K562 (cell line): Measurements from ENCODE around the gene TCEANC2. TPM values are rescaled to one million over a fixed set of nuclear protein-coding genes. Genes with fewer than 3 reads are reported as not detected.
A peak's percentile ranks its signal among the peaks of the same experiment; 100 is the strongest.

Experiments
- ATAC-seq: fragments of 200-7000 bp; cut with Tn5 transposase; 3 replicates; pipeline ENCODE4 v1.9.1; 2020; ENCODE audit warnings: moderate library complexity
- BruUV-seq: library from RNA; stranded (reverse); fragments of 400-500 nt; replicated peaks from 2 replicates; lab custom pipeline; 2021; lab: Mats Ljungman, UMichigan
- CTCF ChIA-PET: fragments of 300-600 bp; formaldehyde crosslinking; extraction: SDS; loops from one replicate; lab custom pipeline; 2021; ENCODE audit warnings: low intra/inter-chr PET ratio; lab: Yijun Ruan, JAX
- POLR2A ChIA-PET: fragments of 300-600, 350-650 bp; sonication (Branson Sonifier 250); formaldehyde crosslinking; extraction: SDS; loops from one replicate; lab custom pipeline; 2021; ENCODE audit warnings: antibody characterized with exemption, inconsistent platforms; lab: Yijun Ruan, JAX
- DNase-seq, 4 experiments: peaks; one replicate each; pipeline versions ENCODE4 v3.0.0 to v3.0.0-alpha.2; 2011 to 2018; ENCODE audit warnings: low spot score in 3 of 4, mixed read lengths in 3 of 4; ENCODE audit errors: extremely low read depth in 1 of 4
- FAIRE-seq: peaks from 2 replicates; lab custom pipeline; 2011; peaks lifted over from hg19 to GRCh38; lab: Jason Lieb, UNC
- H2AFZ ChIP-seq: 2 replicates; pipeline ENCODE4 v1.6.0; 2011; ENCODE audit warnings: low read depth, low read length, control low read depth, inconsistent platforms
- H3K27ac ChIP-seq: fragments of 200-600 bp; 3 replicates; pipeline ENCODE4 v1.8.0; 2011; ENCODE audit warnings: low read depth, mild to moderate bottlenecking, control low read depth, inconsistent platforms, low read length, moderate library complexity, mixed read lengths; ENCODE audit errors: extremely low read depth
- H3K27me3 ChIP-seq, 2 experiments: fragments of 300-600 bp in 1 of 2; 2 replicates in 1 of 2; 3 replicates in 1 of 2; pipeline versions ENCODE4 v1.6.0 to v1.8.0; 2011; ENCODE audit warnings: inconsistent platforms in 2 of 2, low read length in 2 of 2, mild to moderate bottlenecking in 1 of 2, mixed read lengths in 1 of 2, moderate library complexity in 1 of 2; ENCODE audit not compliant: control insufficient read depth in 2 of 2, insufficient read depth in 2 of 2
- H3K36me3 ChIP-seq: fragments of 300-600 bp; 3 replicates; pipeline ENCODE4 v1.8.0; 2011; ENCODE audit warnings: mild to moderate bottlenecking, low read length, inconsistent platforms; ENCODE audit not compliant: control insufficient read depth, insufficient read depth
- H3K4me1 ChIP-seq, 2 experiments: fragments of 200-600 bp in 1 of 2; replicated peaks in 1 of 2; 2 replicates in 1 of 2; 3 replicates in 1 of 2; pipeline versions ENCODE4 v1.5.1 to v1.8.0; 2011; ENCODE audit warnings: inconsistent platforms in 2 of 2, low read length in 2 of 2, mild to moderate bottlenecking in 1 of 2, mixed read lengths in 1 of 2, moderate library complexity in 1 of 2; ENCODE audit not compliant: control insufficient read depth in 2 of 2, insufficient read depth in 2 of 2
- H3K4me2 ChIP-seq: 2 replicates; pipeline ENCODE4 v1.6.1; 2011; ENCODE audit warnings: low read length, control low read depth, inconsistent platforms, mixed read lengths; ENCODE audit not compliant: insufficient read depth
- H3K4me3 ChIP-seq: fragments of 200-600 bp; sonication (generic), shearing (Covaris generic); 2 replicates; pipeline ENCODE4 v1.5.1; 2016; ENCODE audit warnings: control low read depth, inconsistent platforms
- H3K79me2 ChIP-seq: fragments of 200-600 bp; 3 replicates; pipeline ENCODE4 v1.8.0; 2011; ENCODE audit warnings: low read length, inconsistent platforms; ENCODE audit not compliant: control insufficient read depth, insufficient read depth
- H3K9ac ChIP-seq, 2 experiments: 2 replicates each; pipeline versions ENCODE4 v1.6.0 to v1.6.1; 2011; ENCODE audit warnings: low read depth in 2 of 2, low read length in 2 of 2, control low read depth in 1 of 2, inconsistent platforms in 1 of 2, mild to moderate bottlenecking in 1 of 2, mixed read lengths in 1 of 2; ENCODE audit not compliant: insufficient read depth in 1 of 2
- H3K9me1 ChIP-seq: one replicate; pipeline ENCODE4 v1.6.0; 2011; ENCODE audit warnings: inconsistent platforms, mild to moderate bottlenecking, low read length, moderate library complexity; ENCODE audit not compliant: control insufficient read depth, insufficient read depth
- H3K9me3 ChIP-seq: replicated peaks from 2 replicates; pipeline ENCODE4 v1.5.1; 2011; ENCODE audit warnings: low read depth, low read length, inconsistent platforms; ENCODE audit not compliant: control insufficient read depth, insufficient read depth
- H4K20me1 ChIP-seq: replicated peaks from 2 replicates; pipeline ENCODE4 v1.6.1; 2011; ENCODE audit warnings: low read length, inconsistent platforms, mixed read lengths; ENCODE audit not compliant: control insufficient read depth, insufficient read depth
- CBX1 ChIP-seq: sonication (generic); IDR thresholded peaks from 2 replicates; pipeline ENCODE4 v1.6.1; 2016; ENCODE audit warnings: antibody characterized with exemption, low read depth, mild to moderate bottlenecking
- CHCHD3 ChIP-seq: fragments of 250-450 bp; sonication (Bioruptor Pico); IDR thresholded peaks from 2 replicates; pipeline ENCODE4 v2.1.2; 2022; ENCODE audit warnings: mild to moderate bottlenecking
- FUS ChIP-seq: fragments of 200-400 bp; formaldehyde crosslinking; optimal IDR thresholded peaks from 2 replicates; pipeline ENCODE3; 2017; ENCODE audit warnings: low read depth, low read length
- NCOR1 ChIP-seq: fragments of 450-650 bp; IDR thresholded peaks from 2 replicates; pipeline ENCODE4 v1.6.1; 2016; ENCODE audit warnings: mild to moderate bottlenecking, moderate library complexity
- RAD21 ChIP-seq, 2 experiments: fragments of 250-450 bp in 1 of 2; fragments of 450-650 bp in 1 of 2; sonication (Bioruptor Pico) in 1 of 2; formaldehyde crosslinking in 1 of 2; IDR thresholded peaks in 1 of 2; conservative IDR thresholded peaks in 1 of 2; 2 replicates each; pipeline versions ENCODE4 v1.4.0 to v1.8.0; 2020 to 2022; ENCODE audit warnings: mild to moderate bottlenecking in 2 of 2, moderate library complexity in 1 of 2
- RFX5 ChIP-seq: IDR thresholded peaks from 2 replicates; pipeline ENCODE4 v1.6.1; 2011; ENCODE audit warnings: low read depth, mild to moderate bottlenecking, improper control_type of control experiment, low read length
- SMC3 ChIP-seq: conservative IDR thresholded peaks from 2 replicates; pipeline ENCODE4 v1.6.1; 2011; ENCODE audit warnings: low read depth, low read length, improper control_type of control experiment; ENCODE audit not compliant: insufficient read depth
- SRSF7 ChIP-seq: fragments of 200-400 bp; formaldehyde crosslinking; optimal IDR thresholded peaks from 2 replicates; pipeline ENCODE3; 2017; ENCODE audit warnings: mild to moderate bottlenecking, low read depth, low read length
- WHSC1 ChIP-seq: IDR thresholded peaks from one replicate; pipeline ENCODE4 v1.6.1; 2012; ENCODE audit warnings: low read length, control low read depth, inconsistent platforms
- ZFPM2 ChIP-seq: fragments of 250-450 bp; sonication (Bioruptor Pico); IDR thresholded peaks from 2 replicates; pipeline ENCODE4 v1.5.1; 2022; ENCODE audit warnings: mild to moderate bottlenecking
- ZNF184 ChIP-seq: sonication (generic); formaldehyde crosslinking; IDR thresholded peaks from 2 replicates; pipeline ENCODE4 v1.5.0; 2020; ENCODE audit warnings: missing genetic modification reagents
- WGBS: fragments of 100-300 bp; shearing (Covaris generic); methylation state at CpG from one replicate; pipeline ENCODE4 v1.1.6; 2016; ENCODE audit warnings: low coverage, mixed read lengths; ENCODE audit not compliant: insufficient coverage; ENCODE audit errors: missing lambda C conversion rate; 5-methylcytosine and 5-hydroxymethylcytosine counted together
- in situ Hi-C: fragments of 300-500 bp; cut with MboI; formaldehyde crosslinking; loops from 4 replicates; pipeline ENCODE4 v1.15.0; 2018; ENCODE audit warnings: inconsistent platforms, mixed read lengths
- intact Hi-C: fragments of 100-400 bp; cut with micrococcal nuclease; formaldehyde crosslinking; loops from 2 replicates; pipeline ENCODE4 v1.14.2; 2022
- polyA plus RNA-seq, 8 experiments: library from polyadenylated mRNA; depleted of rRNA in 4 of 8; stranded (reverse) in 5 of 8; unstranded in 3 of 8; fragments of >200 nt; fragmentation: Nextera tagmentation in 2 of 8; fragmentation: Illumina TruSeq in 1 of 8; extraction: Ambion mirVana in 2 of 8; extraction: Trizol in 1 of 8; gene quantifications; 2 replicates each; pipeline versions ENCODE4 v1.2.1 to v1.2.3, GENCODE V29; 2011 to 2014; ENCODE audit warnings: inconsistent platforms in 1 of 8, missing spikeins in 1 of 8
- total RNA-seq, 7 experiments: library from RNA; depleted of rRNA in 6 of 7; stranded (reverse); fragments of >200 nt in 6 of 7; fragmentation: Illumina TruSeq in 2 of 7; extraction: Trizol in 2 of 7; gene quantifications; 2 replicates each; pipeline versions ENCODE4 v1.2.1 to v1.2.3, GENCODE V29; 2011 to 2021; ENCODE audit warnings: low replicate concordance in 1 of 7
- TF ChIP-seq, protein P1 (sequence below), 3 experiments: IDR thresholded peaks in 2 of 3; conservative IDR thresholded peaks in 1 of 3; 2 replicates each; pipeline ENCODE4 v1.5.1; 2011 to 2012; ENCODE audit warnings: low read length in 3 of 3, mild to moderate bottlenecking in 3 of 3, control low read depth in 2 of 3, improper control_type of control experiment in 1 of 3, inconsistent platforms in 1 of 3, low read depth in 1 of 3, mixed read lengths in 1 of 3, moderate library complexity in 1 of 3; ENCODE audit not compliant: insufficient read depth in 2 of 3
- TF ChIP-seq, protein P2 (sequence below), 2 experiments: fragments of 450-650 bp; formaldehyde crosslinking in 1 of 2; IDR thresholded peaks; 2 replicates each; pipeline versions ENCODE4 v1.4.0 to v1.6.1; 2014 to 2020; ENCODE audit warnings: mild to moderate bottlenecking in 2 of 2, borderline replicate concordance in 1 of 2, low read depth in 1 of 2

TCEANC2 gene
- total and polyA plus RNA-seq, 9 of the 15 experiments (the other 6 are each of a cell fraction or from before 2014, with no cell fraction given): 3.3 to 10.2 (median 7.0) TPM

DNA sequence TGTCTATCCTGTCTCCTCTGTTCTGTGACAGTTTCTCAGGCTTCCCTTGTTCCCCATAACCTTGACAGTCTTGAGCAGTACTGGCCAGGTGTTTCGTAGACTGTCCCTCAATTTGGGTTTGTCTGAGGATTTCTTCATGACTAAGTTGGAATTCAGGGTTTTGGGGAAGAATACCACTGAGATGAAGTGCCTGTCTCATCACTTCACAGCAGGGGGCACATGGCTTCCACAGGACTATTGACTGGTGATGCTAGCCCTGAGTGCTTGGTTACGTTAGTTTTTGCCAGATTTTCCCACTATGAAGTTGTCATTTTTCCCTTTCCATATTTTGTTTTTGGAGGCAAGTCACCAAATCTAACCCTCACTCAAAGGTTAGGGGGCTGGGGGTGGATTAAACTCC, 53.7 kb downstream of the TCEANC2 start:
- Histone ChIP-seq H3K36me3 (no peaks in the 10 kb centered on the region), H3K27ac (no peak overlapping the region), H3K27me3 (no peaks in the 10 kb centered on the region), H3K9ac (no peak overlapping the region), H3K4me2 (no peak overlapping the region), H3K9me3 (no peaks in the 10 kb centered on the region), H3K9me1 (no peaks in the 10 kb centered on the region), H3K4me3 (no peak overlapping the region), H2AFZ (no peak overlapping the region; the same call in 1 of the 2 replicates), H3K4me1 (peaks cover 5 to 6% of the 10 kb centered on the region in 2 experiments; a peak in 3 of 5 replicates), H4K20me1 (no peaks in the 10 kb centered on the region), H3K79me2 (no peaks in the 10 kb centered on the region)
- peak; percentile 57 for ATAC-seq
- WGBS: 29% methylated on average over 2 of the region's 2 CpGs
- peak in 2 of 4 experiments; percentile 44 to 56 for DNase-seq
- no TSS peak for BruUV-seq
- intact Hi-C loops (no loop called here), in situ Hi-C loops (no loop called here)
- peak; percentile 19 for FAIRE-seq
- ChIA-PET POLR2A (interaction anchor here (0.6 kb wide), 1 partner anchor 54 kb away, joined by 3 read pairs; the partner anchor contains the start of gene TMEM59), CTCF (no interaction called here)
- no peak for TF ChIP-seq RFX5
- TF ChIP-seq CHCHD3 (CRISPR knock-in tag): no peak
- TF ChIP-seq, protein P1, sequence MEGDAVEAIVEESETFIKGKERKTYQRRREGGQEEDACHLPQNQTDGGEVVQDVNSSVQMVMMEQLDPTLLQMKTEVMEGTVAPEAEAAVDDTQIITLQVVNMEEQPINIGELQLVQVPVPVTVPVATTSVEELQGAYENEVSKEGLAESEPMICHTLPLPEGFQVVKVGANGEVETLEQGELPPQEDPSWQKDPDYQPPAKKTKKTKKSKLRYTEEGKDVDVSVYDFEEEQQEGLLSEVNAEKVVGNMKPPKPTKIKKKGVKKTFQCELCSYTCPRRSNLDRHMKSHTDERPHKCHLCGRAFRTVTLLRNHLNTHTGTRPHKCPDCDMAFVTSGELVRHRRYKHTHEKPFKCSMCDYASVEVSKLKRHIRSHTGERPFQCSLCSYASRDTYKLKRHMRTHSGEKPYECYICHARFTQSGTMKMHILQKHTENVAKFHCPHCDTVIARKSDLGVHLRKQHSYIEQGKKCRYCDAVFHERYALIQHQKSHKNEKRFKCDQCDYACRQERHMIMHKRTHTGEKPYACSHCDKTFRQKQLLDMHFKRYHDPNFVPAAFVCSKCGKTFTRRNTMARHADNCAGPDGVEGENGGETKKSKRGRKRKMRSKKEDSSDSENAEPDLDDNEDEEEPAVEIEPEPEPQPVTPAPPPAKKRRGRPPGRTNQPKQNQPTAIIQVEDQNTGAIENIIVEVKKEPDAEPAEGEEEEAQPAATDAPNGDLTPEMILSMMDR (IDR thresholded peaks at IDR 0.05 in 2 of 3, conservative IDR thresholded peaks at IDR 0.05 in 1 of 3; ENCODE audit: insufficient read depth in 2 of 3, low read depth in 1 of 3, low read length in 3 of 3): peak; percentile 40 to 50 (median 48); a peak in 3 of 6 replicates
- no peak for TF ChIP-seq ZFPM2
- TF ChIP-seq CBX1: no peak
- TF ChIP-seq NCOR1: no peak
- TF ChIP-seq, protein P2, sequence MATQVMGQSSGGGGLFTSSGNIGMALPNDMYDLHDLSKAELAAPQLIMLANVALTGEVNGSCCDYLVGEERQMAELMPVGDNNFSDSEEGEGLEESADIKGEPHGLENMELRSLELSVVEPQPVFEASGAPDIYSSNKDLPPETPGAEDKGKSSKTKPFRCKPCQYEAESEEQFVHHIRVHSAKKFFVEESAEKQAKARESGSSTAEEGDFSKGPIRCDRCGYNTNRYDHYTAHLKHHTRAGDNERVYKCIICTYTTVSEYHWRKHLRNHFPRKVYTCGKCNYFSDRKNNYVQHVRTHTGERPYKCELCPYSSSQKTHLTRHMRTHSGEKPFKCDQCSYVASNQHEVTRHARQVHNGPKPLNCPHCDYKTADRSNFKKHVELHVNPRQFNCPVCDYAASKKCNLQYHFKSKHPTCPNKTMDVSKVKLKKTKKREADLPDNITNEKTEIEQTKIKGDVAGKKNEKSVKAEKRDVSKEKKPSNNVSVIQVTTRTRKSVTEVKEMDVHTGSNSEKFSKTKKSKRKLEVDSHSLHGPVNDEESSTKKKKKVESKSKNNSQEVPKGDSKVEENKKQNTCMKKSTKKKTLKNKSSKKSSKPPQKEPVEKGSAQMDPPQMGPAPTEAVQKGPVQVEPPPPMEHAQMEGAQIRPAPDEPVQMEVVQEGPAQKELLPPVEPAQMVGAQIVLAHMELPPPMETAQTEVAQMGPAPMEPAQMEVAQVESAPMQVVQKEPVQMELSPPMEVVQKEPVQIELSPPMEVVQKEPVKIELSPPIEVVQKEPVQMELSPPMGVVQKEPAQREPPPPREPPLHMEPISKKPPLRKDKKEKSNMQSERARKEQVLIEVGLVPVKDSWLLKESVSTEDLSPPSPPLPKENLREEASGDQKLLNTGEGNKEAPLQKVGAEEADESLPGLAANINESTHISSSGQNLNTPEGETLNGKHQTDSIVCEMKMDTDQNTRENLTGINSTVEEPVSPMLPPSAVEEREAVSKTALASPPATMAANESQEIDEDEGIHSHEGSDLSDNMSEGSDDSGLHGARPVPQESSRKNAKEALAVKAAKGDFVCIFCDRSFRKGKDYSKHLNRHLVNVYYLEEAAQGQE (IDR thresholded peaks at IDR 0.05; ENCODE audit: borderline replicate concordance): peak; percentile 23; the same call in 1 of the 2 replicates
- TF ChIP-seq, protein P2 (CRISPR knock-in tag; IDR thresholded peaks at IDR 0.05; ENCODE audit: low read depth): no peak
- TF ChIP-seq RAD21 (CRISPR knock-in tag; conservative IDR thresholded peaks at IDR 0.05 in 1 of 2, IDR thresholded peaks at IDR 0.05 in 1 of 2): peak in 1 of 2 experiments; percentile 70; a peak in 2 of 4 replicates
- no peak for TF ChIP-seq ZNF184
- no peak for TF ChIP-seq SMC3
- TF ChIP-seq WHSC1: no peak
- no peak for TF ChIP-seq FUS
- no peak for TF ChIP-seq SRSF7
